OCI-LY7 (cell line): ENCODE data around the gene NABP2. TPM values are rescaled to one million over a fixed set of nuclear protein-coding genes. Genes with fewer than 3 reads are reported as not detected.

ENCODE experiments used
- BruUV-seq: library from RNA; stranded (reverse); fragments of 400-500 nt; replicated peaks from 2 replicates; lab custom pipeline; 2021; lab: Mats Ljungman, UMichigan
- CTCF ChIA-PET: fragments of 300-600 bp; sonication (Branson Sonifier 250); formaldehyde crosslinking; loops from one replicate; lab custom pipeline; 2022; ENCODE audit warnings: antibody characterized with exemption; ENCODE audit not compliant: unreplicated experiment; lab: Charles Lee
- POLR2A ChIA-PET: fragments of 300-600 bp; sonication (Branson Sonifier 250); formaldehyde crosslinking; loops from one replicate; lab custom pipeline; 2022; ENCODE audit warnings: antibody characterized with exemption; lab: Charles Lee
- DNase-seq: peaks from one replicate; pipeline ENCODE4 v3.0.0-alpha.2; 2015; ENCODE audit warnings: low spot score
- H2AFZ ChIP-seq: fragments of 200-600 bp; sonication (generic), shearing (Covaris generic); 2 replicates; pipeline ENCODE4 v1.6.1; 2014; ENCODE audit warnings: mild to moderate bottlenecking, antibody characterized with exemption, low read length, moderate library complexity
- H3K27ac ChIP-seq: fragments of 200-600 bp; sonication (generic); 2 replicates; pipeline ENCODE4 v1.5.1; 2014; ENCODE audit warnings: mixed run types, low read depth, mild to moderate bottlenecking, moderate library complexity, low read length, inconsistent platforms; ENCODE audit not compliant: poor library complexity, severe bottlenecking
- H3K36me3 ChIP-seq: fragments of 200-600 bp; sonication (generic); 2 replicates; pipeline ENCODE4 v1.6.1; 2014; ENCODE audit warnings: mild to moderate bottlenecking, antibody characterized with exemption, low read length, moderate library complexity, mixed read lengths; ENCODE audit not compliant: insufficient read depth
- H3K4me1 ChIP-seq: fragments of 200-600 bp; sonication (generic); 2 replicates; pipeline ENCODE4 v1.5.1; 2014; ENCODE audit warnings: mild to moderate bottlenecking, low read length; ENCODE audit not compliant: insufficient read depth, poor library complexity, severe bottlenecking
- H3K4me2 ChIP-seq: fragments of 200-600 bp; sonication (generic); 2 replicates; pipeline ENCODE4 v1.6.1; 2014; ENCODE audit warnings: mild to moderate bottlenecking, low read length
- H3K4me3 ChIP-seq: fragments of 200-600 bp; sonication (generic); 2 replicates; pipeline ENCODE4 v1.5.1; 2014; ENCODE audit warnings: mild to moderate bottlenecking, low read depth, low read length; ENCODE audit not compliant: poor library complexity, severe bottlenecking
- H3K79me2 ChIP-seq: fragments of 200-600 bp; sonication (generic); 2 replicates; pipeline ENCODE4 v1.6.1; 2016; ENCODE audit warnings: low read depth, mild to moderate bottlenecking, low read length, moderate library complexity, mixed read lengths; ENCODE audit not compliant: insufficient read depth
- H3K9me2 ChIP-seq: fragments of 200-600 bp; sonication (generic); 2 replicates; pipeline ENCODE4 v1.6.1; 2016; ENCODE audit warnings: mild to moderate bottlenecking, low read length, mixed read lengths; ENCODE audit not compliant: insufficient read depth
- H3K9me3 ChIP-seq: fragments of 200-600 bp; sonication (generic); 2 replicates; pipeline ENCODE4 v1.6.1; 2014; ENCODE audit warnings: mild to moderate bottlenecking, mixed run types, low read length, mixed read lengths
- H4K20me1 ChIP-seq: fragments of 200-600 bp; sonication (generic); 2 replicates; pipeline ENCODE4 v1.6.1; 2014; ENCODE audit warnings: mild to moderate bottlenecking, antibody characterized with exemption, low read length, moderate library complexity, mixed read lengths; ENCODE audit not compliant: insufficient read depth
- EZH2phosphoT487 ChIP-seq: fragments of 200-600 bp; sonication (generic); IDR thresholded peaks from 2 replicates; pipeline ENCODE4 v1.6.1; 2018; ENCODE audit warnings: low read depth, borderline replicate concordance, mild to moderate bottlenecking, mixed run types, antibody characterized with exemption, low read length, moderate library complexity, mixed read lengths
- intact Hi-C: fragments of 100-400 bp; cut with micrococcal nuclease; formaldehyde crosslinking; loops from one replicate; pipeline ENCODE4 v1.10.0; 2022; ENCODE audit not compliant: unreplicated experiment
- total RNA-seq, 2 experiments: library from RNA; depleted of rRNA in 1 of 2; stranded (reverse); fragments of >200 nt in 1 of 2; shearing (Covaris generic) in 1 of 2; gene quantifications; 2 replicates each; pipeline ENCODE4 v1.2.3, GENCODE V29; 2014 to 2022
- TF ChIP-seq, protein P1 (sequence below): fragments of 200-600 bp; sonication (generic); conservative IDR thresholded peaks from 2 replicates; pipeline ENCODE4 v1.5.1; 2014; ENCODE audit warnings: mild to moderate bottlenecking, antibody characterized with exemption, low read length, moderate library complexity, mixed read lengths

The NABP2 gene
- total RNA-seq, 2 experiments from 2014 or later: 37.5 to 61.1 TPM

DNA sequence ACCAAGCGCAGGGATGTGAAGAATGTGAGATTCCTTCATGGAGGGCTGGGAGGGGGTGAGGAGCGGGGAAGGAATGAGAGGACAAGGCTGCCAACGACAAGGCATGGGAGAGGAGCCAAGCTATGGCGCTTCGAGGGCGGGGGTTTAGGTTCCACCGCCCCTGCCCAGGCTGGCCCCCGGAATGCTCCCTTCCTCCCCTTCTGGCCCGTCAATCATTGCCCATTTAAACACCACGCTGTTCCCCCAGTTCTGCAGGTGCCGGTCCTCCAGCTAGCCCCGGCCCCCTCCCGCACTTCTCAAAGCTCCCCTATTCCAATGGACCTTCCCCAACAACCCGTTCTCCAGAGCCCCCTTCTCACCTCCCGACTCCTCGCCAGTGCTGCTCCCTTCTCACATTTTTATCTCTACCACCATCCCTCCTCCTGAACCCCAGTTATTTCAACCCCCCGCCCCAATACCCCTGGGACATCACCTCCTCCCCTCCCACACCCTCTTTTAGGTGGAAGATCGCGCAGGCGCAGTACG, 2.8 kb upstream of the NABP2 start:
- peak overlapping the region; percentile 65; the same call in 1 of the 2 replicates for H2AFZ ChIP-seq
- H3K36me3 ChIP-seq: peaks cover 4% of the 10 kb centered on the region
- no peaks in the 10 kb centered on the region for H3K9me3 ChIP-seq
- peaks cover 23% of the 10 kb centered on the region; the same call in 1 of the 2 replicates for H3K79me2 ChIP-seq
- H3K4me1 ChIP-seq: peaks cover 40% of the 10 kb centered on the region
- ChIA-PET CTCF (interaction anchor here (0.6 to 3.4 kb wide), 6 partner anchors 8 to 243 kb away, joined by 3 to 35 read pairs (median 6); partner anchors contain the start of gene ESYT1), POLR2A (interaction anchor here (0.6 to 4.2 kb wide), 22 partner anchors 10 to 300 kb away, joined by 3 to 85 read pairs (median 6); partner anchors contain the start of genes ANKRD52, COQ10A, IL23A and MYL6)
- H4K20me1 ChIP-seq: no peaks in the 10 kb centered on the region
- H3K27ac ChIP-seq: peak overlapping the region; percentile 77
- no peak for DNase-seq
- no TSS peak for BruUV-seq
- H3K9me2 ChIP-seq: no peaks in the 10 kb centered on the region
- intact Hi-C loops: loop anchor here (2.0 kb wide), 1 partner anchor 14 kb away; no protein-coding TSS in a partner anchor
- peak overlapping the region; percentile 81 for H3K4me3 ChIP-seq
- TF ChIP-seq, protein P1, sequence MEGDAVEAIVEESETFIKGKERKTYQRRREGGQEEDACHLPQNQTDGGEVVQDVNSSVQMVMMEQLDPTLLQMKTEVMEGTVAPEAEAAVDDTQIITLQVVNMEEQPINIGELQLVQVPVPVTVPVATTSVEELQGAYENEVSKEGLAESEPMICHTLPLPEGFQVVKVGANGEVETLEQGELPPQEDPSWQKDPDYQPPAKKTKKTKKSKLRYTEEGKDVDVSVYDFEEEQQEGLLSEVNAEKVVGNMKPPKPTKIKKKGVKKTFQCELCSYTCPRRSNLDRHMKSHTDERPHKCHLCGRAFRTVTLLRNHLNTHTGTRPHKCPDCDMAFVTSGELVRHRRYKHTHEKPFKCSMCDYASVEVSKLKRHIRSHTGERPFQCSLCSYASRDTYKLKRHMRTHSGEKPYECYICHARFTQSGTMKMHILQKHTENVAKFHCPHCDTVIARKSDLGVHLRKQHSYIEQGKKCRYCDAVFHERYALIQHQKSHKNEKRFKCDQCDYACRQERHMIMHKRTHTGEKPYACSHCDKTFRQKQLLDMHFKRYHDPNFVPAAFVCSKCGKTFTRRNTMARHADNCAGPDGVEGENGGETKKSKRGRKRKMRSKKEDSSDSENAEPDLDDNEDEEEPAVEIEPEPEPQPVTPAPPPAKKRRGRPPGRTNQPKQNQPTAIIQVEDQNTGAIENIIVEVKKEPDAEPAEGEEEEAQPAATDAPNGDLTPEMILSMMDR: no peak
- no peak for TF ChIP-seq EZH2phosphoT487
- H3K4me2 ChIP-seq: peak overlapping the region; percentile 100

- CTCF ChIA-PET: interaction anchor here (0.6 to 3.4 kb wide), 12 partner anchors 9 to 424 kb away, joined by 3 to 35 read pairs (median 4); partner anchors contain the start of genes ESYT1, SMARCC2 and ZC3H10
- DNase-seq: peak; percentile 95
- Histone ChIP-seq H3K4me1 (peaks cover 40% of the 10 kb centered on the region), H3K36me3 (no peaks in the 10 kb centered on the region; the same call in 1 of the 2 replicates), H2AFZ (peak within 1 kb of the TSS; percentile 65; the same call in 1 of the 2 replicates), H3K27ac (peak within 1 kb of the TSS; percentile 77), H3K4me2 (peak within 1 kb of the TSS; percentile 100), H3K9me3 (no peaks in the 10 kb centered on the region), H4K20me1 (no peaks in the 10 kb centered on the region), H3K4me3 (peak within 1 kb of the TSS; percentile 81), H3K9me2 (no peaks in the 10 kb centered on the region), H3K79me2 (peaks cover 23% of the 10 kb centered on the region; the same call in 1 of the 2 replicates)
- intact Hi-C loops: loop anchor here (2.0 kb wide), 1 partner anchor 15 kb away; no protein-coding TSS in a partner anchor
- POLR2A ChIA-PET: interaction anchor here (0.7 to 4.2 kb wide), 24 partner anchors 9 to 327 kb away, joined by 3 to 85 read pairs (median 6); partner anchors contain the start of genes COQ10A, IL23A, MYL6 and SMARCC2
- TF ChIP-seq, protein P1: 0 out of 2 replicates have a peak, but pooled peaks have one; percentile 20
- TF ChIP-seq EZH2phosphoT487: no peak
- BruUV-seq: TSS peak; percentile 59
These were observed 2.2 kb upstream of the NABP2 start, which contains the start of gene RNF41 for GRCh38 chr12:56221757-56222530. Gene RNF41 (minus strand): TSS chr12:56221922. CDS start chr12:56214047, 7,875 bp downstream.
